Mammary epithelial cell (primary cell): ENCODE results near the gene EPHA4.

ENCODE experiments used
- EZH2 ChIP-seq: IDR thresholded peaks from 2 replicates; pipeline ENCODE4 v1.6.1; 2012; ENCODE audit warnings: low read length, inconsistent platforms, borderline replicate concordance
- TF ChIP-seq, protein P1 (sequence below), 2 donors: IDR thresholded peaks in 1 of 2; conservative IDR thresholded peaks in 1 of 2; 2 replicates each; pipeline ENCODE4 v1.5.1; 2011 to 2012; ENCODE audit warnings: inconsistent platforms in 2 of 2, low read length in 2 of 2, mild to moderate bottlenecking in 2 of 2, control low read depth in 1 of 2, low read depth in 1 of 2; ENCODE audit not compliant: insufficient read depth in 1 of 2; ENCODE audit errors: extremely low read depth in 1 of 2

DNA sequence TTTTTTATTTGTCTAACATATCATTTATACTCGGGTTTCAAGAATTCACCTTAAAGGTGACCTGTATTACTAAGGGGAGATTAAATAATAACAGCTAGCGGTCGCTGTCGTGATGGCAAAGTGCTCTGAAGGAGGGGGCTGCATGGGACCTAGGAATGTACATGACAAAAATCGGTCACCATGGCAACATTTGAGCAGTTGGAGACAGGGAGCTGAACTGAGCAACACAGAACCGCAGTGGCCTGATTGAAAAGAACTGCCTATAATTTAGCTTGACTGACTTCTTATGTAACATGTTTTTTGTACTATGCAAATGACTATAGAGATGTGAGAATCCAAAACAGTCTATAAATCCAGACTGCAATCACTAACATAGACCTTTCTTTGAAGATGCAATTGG, 34.3 kb upstream of the EPHA4 start:
- TF ChIP-seq, protein P1, sequence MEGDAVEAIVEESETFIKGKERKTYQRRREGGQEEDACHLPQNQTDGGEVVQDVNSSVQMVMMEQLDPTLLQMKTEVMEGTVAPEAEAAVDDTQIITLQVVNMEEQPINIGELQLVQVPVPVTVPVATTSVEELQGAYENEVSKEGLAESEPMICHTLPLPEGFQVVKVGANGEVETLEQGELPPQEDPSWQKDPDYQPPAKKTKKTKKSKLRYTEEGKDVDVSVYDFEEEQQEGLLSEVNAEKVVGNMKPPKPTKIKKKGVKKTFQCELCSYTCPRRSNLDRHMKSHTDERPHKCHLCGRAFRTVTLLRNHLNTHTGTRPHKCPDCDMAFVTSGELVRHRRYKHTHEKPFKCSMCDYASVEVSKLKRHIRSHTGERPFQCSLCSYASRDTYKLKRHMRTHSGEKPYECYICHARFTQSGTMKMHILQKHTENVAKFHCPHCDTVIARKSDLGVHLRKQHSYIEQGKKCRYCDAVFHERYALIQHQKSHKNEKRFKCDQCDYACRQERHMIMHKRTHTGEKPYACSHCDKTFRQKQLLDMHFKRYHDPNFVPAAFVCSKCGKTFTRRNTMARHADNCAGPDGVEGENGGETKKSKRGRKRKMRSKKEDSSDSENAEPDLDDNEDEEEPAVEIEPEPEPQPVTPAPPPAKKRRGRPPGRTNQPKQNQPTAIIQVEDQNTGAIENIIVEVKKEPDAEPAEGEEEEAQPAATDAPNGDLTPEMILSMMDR (conservative IDR thresholded peaks at IDR 0.05 in 1 of 2, IDR thresholded peaks at IDR 0.05 in 1 of 2; ENCODE audit: extremely low read depth in 1 of 2, insufficient read depth in 1 of 2, low read depth in 1 of 2, low read length in 2 of 2), result no peak
- TF ChIP-seq EZH2, result no peak
